IPS-18c (cell line): ENCODE measurements around the gene PPP6R1.
A peak's percentile ranks its signal among the peaks of the same experiment; 100 is the strongest.

Experiments
- H3K4me3 ChIP-seq: 2 replicates; pipeline ENCODE4 v1.7.0; 2013; ENCODE audit warnings: low read depth, mild to moderate bottlenecking, low read length, moderate library complexity; ENCODE audit not compliant: insufficient read depth
- H3K9me3 ChIP-seq: one replicate; pipeline ENCODE4 v1.6.1; 2013; ENCODE audit warnings: mild to moderate bottlenecking, low read length, moderate library complexity; ENCODE audit not compliant: control insufficient read depth, insufficient read depth

PPP6R1 gene

DNA sequence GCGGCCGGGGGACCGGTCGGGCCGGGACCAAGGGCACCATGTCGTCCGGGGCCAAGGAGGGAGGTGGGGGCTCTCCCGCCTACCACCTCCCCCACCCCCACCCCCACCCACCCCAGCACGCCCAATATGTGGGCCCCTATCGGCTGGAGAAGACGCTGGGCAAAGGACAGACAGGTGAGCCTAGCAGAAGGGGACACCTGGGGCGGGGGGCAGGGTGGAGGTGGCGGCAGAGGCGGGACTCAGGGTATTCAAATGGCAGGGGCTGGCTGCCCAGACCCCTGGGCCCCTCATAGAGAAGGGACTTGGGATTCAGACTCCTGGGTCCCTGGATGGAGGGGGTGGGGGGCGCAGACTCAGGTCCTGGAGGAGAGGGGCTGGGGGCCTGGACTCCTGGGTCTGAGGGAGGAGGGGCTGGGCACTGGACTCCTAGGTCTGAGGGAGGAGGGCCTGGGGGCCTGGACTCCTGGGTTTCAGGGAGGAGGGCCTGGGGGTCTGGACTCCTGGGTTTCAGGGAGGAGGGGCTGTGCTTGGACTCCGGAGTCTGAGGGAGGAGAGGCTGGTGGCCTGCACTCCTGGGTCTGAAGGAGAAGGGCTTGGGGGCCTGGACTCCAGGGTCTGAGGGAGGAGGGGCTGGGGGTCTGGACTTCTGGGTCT is 25.7 kb upstream of the PPP6R1 start:
- H3K4me3 ChIP-seq, result peak overlapping the region; percentile 49
- no peaks in the 10 kb centered on the region for H3K9me3 ChIP-seq

DNA sequence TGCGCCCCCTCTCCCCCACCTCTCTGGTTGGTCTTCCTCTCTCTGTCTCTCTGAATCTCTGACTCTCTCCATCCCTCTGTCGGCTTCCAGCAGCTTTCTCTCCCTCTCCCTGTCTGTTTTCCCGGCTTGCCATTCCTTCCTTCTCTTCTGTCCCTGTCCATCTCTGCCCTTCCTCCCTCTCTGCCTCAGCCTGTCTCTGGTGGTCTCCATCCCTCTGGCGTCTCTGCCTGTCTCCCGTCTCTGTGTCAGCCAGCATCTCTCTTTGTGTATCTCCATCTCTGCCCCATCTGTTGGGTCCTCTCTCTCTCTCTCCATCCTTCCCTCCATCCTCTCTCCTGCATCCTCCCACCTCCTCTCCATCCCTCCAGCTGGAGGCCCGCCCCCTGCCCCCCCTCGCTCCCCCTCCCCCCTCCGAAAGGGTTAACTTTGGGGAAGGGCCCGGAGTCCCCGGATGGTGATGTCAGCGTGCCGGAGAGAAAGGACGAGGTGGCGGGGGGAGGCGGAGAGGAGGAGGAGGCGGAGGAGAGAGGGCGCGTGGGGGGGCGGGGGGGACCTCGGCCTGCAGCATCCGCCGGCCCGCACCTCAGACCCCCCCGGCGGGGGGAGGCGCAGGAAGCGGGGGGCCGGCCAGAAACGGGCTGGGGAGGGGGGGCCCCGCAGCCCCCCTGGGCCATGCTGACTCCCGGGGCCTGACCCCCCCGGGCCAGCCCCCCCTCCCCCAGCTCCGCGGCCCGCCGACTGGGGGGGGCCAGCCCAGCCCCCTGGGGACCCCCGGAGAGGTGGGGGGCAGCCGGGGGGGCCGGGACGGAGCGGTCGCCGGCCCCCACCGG is 24.9 kb upstream of the PPP6R1 start, which contains the start of gene BRSK1:
TSS of gene BRSK1 (plus strand) at position 450 of the 830 bp plus-strand sequence. CDS start 446 bp downstream, outside the sequence.
- no peaks in the 10 kb centered on the region for H3K9me3 ChIP-seq
- H3K4me3 ChIP-seq, result peak within 1 kb of the TSS; percentile 49

DNA sequence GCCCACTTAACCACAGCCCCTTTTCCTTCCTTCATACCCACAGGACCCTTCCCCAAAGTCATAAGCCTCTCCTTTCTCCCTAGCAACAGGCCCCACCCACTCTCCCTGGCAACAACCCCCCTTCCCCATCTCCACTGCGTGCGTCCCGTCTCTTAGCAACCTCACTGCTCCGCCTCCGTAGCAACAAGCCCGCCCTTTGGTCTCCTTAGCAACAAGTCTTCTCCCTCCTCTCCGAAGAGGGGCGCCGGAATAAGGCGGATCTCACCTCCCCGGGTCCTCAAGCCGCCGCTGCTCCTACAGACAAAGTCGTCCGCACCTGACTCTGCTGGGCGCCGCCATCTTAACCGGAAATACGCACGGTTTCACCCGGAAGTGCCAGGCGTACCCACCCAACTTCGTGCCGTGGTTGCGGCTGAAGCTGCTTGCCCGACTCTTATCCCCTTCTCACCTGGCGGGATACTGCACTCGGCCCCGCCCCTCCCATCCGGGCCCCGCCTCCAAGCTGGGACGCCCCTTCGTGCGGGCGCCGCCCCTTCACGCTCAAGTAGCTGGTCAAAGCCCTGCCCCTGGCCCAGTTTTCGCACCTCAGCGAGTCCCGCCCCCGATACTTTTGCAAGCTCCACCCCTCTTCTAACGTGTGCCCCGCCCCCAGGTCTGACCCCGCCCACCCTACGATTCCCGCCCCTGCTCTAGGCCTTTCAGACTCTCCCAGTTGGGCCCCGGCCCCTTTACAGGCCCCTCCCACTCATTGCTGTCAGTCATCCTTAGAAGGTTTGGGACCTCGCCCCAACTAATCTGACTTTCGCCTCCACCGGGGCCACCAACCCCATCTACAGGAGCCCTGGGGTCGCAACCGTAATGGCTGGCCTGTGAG is 21.2 kb upstream of the PPP6R1 start, which contains the start of gene HSPBP1:
TSS of gene HSPBP1 (minus strand) at position 341 of the 874 bp plus-strand sequence. CDS start 502 bp downstream, outside the sequence.
- peak within 1 kb of the TSS; percentile 77 for H3K4me3 ChIP-seq

DNA sequence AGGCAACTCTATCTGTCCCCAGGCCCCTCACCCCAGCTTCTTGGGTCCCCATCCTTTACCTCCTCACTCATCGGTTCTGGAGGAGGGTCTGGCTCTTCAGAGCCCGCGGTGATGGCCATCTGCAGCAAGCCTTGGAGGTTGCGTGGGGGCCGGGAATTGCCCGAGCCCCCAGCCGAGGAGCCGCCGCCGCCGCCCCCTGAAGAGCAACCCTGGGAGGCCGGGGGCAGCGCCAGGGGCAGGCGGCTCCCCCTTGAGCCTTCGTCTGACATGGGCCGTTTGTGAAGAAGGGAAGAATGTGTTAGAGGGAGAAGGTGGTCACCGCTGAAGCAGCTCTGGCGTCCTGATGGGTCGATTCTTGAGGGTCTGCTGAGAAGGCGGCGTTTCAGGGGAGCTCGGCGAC is 20.5 kb upstream of the PPP6R1 start:
- H3K4me3 ChIP-seq, result peak overlapping the region; percentile 77
- H3K9me3 ChIP-seq, result no peaks in the 10 kb centered on the region

More for the DNA sequence above, 21.2 kb upstream of the PPP6R1 start, which contains the start of gene HSPBP1:
- no peaks in the 10 kb centered on the region for H3K9me3 ChIP-seq

DNA sequence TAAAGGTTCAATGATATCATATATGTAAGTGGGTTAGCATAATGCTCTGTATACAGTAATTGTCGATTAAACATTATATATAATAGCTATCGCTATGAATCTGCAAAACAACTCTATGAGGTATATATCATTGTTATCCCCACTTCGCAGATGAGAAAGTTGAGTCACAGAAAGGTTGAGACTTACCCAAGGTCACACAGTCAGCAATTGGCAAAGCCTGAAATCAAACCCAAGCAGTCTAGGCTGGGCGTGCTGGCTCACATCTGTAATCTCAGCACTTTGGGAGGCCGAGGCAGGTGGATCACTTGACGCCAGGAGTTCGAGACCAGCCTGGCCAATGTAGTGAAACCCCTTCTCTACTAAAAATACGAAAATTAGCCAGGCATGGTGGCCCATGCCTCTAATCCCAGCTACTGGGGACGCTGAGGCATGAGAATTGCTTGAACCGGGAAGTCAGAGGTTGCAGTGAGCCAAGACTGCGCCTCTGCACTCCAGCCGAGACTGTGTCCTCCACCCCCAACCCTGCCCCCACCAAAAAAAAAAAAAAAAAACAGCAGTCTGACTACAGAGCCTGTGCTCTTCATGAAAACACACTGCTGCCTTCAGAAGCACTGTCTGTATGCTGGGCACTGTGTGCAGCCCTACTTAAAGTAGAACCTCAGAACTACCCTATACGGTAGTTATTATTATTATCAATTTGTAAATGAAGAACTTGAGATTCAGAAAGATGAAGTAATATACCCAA is 19.7 kb upstream of the PPP6R1 start:
- peak overlapping the region; percentile 77; the same call in 1 of the 2 replicates for H3K4me3 ChIP-seq

DNA sequence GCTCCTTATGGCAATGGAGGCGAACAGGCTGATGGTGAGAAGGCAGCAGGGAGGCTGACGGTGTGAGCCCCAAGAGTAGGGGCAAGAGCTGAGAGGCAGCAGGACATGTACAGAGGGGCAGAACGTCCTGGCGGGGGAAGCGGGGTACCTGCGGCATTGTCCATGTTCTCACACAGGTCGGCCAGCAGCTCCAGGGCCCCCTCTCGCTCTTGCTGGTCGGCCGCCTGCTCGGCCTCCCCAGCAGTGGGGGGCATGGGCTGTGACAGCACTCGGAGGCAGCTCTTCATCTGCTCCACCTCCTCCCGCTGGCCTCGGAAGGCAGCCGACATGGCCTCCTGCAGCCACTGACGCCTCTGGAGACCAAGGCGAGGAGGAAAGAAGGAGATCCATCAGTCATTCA is 18.7 kb upstream of the PPP6R1 start:
- Histone ChIP-seq H3K9me3 (no peaks in the 10 kb centered on the region), H3K4me3 (no peak overlapping the region)

More for the DNA sequence above, 19.7 kb upstream of the PPP6R1 start:
- H3K9me3 ChIP-seq, result no peaks in the 10 kb centered on the region

DNA sequence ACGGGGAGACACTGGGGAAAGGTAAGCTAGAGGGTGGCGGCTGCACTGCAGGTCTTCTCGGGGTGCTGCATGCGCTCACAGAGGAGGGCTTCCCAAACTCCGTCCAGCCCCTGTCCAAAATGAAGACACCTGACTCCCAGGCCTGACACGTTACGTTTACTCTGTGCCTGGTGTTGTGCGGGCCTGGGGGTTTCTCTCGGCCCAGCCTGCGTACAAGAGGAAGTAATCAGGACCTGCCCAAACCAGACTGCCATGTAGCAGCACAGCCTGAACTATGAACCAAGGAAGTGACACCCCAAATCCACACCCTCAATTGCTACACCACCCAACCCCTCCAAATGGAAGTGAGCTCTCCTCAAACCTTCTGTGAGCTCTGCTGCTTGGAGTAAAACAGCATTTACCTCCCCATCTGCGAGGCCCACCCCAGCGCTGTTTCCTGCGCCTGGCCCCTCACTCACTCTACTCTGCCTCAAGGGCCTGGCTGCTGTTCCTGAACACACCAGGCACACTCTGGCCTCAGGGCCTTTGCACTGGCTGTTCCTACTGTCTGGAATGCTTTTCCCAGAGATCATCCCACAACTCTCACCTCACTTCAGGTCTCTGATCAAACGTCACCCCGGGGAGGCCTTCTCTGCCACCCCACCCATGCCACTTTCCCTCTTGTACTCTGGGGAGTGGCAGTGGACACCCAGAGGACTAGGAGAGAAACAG is 18.1 kb upstream of the PPP6R1 start:
- Histone ChIP-seq H3K9me3 (no peaks in the 10 kb centered on the region), H3K4me3 (no peak overlapping the region)

DNA sequence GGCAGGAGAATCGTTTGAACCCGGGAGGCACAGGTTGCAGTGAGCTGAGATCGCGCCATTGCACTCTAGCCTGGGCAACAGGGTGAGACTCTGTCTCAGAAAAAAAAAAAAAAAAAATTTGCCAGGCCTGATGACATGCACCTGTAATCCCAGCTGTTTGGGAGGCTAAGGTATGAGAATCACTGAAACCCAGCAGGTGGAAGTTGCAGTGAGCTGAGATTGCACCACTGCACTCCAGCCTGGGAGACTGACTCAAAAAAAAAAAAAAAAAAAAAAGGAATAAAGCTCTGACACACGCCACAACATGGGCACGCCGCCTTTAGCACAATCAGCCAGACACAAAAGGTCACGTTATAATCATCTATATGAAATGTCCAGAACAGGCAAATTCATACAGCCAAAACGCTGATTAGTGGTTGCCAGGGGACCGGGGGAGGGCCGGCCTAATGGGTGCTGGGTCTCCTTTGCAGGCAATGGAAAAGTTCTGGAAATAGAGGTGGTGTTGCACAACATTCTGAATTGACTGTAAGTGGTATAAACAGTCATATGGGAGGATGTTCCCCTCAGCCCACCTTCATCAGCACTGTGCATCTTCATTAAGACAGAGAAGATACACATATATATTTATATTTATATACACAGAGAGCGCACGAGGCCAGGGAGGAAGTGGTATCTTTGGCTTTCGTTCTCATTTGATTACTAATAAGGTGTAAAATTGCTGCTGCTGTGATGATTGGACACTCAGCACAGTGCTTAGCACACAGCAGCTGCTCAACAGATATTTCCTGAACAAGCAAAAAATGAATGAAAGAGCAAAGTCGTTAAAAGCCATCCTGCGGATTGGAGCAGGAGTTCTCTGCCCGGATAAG is 17.3 kb upstream of the PPP6R1 start:
- Histone ChIP-seq H3K4me3 (no peak overlapping the region), H3K9me3 (no peaks in the 10 kb centered on the region)

DNA sequence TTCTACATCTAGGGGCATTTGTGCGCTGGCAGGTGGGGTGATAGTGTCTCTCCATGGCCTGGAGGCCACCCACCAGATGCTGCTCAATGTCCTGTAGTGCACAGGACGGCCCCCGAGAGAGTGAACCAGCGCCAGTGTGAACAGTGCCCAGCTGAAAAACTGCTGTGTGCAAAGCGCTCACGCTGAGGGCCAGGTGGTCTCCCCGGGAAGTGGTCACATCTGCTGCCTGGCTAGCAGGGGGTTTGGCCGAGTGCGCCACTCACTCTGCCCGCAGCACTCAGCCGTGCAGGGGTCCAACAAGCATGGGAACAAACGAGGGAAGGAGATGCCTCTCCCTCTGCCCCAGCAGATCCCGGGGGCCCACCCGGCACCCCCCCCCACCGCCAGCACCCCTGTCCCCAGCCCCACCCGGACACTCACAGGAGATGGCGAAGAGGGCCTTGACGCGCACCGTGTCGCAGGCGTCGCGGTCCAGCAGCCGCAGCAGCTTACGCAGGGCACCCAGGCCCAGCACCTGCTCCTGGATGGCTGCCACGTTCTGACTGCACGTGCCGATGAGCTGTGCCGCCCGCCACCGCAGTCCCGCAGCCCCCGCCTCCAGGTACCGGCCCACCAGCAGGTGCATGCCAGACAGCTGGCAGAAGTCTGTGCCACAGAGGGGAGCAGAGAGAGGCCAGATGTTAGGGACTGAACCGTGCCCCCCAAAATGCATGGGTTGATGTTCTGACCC is 15.3 kb upstream of the PPP6R1 start:
- Histone ChIP-seq H3K9me3 (no peaks in the 10 kb centered on the region), H3K4me3 (no peak overlapping the region)

DNA sequence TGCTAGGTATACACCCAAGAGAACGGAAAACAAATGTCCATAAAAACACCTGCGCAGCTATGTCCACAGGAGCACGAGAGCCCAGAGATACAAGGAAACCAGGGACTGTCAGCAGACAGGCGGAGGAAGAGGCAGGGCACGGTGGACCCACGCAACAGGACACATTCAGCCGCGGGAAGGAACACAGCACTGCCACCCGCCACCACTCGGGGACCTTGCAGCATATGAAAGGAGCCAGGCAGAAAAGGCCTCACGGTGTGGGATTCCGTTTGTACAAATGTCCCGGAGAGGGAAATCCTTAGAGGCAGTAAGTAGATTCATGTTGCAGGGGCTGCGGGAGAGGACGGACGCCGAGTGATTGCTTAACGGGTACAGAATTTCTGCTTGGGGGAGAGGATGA is 13.3 kb upstream of the PPP6R1 start:
- Histone ChIP-seq H3K4me3 (no peak overlapping the region), H3K9me3 (peaks cover 2% of the 10 kb centered on the region)

DNA sequence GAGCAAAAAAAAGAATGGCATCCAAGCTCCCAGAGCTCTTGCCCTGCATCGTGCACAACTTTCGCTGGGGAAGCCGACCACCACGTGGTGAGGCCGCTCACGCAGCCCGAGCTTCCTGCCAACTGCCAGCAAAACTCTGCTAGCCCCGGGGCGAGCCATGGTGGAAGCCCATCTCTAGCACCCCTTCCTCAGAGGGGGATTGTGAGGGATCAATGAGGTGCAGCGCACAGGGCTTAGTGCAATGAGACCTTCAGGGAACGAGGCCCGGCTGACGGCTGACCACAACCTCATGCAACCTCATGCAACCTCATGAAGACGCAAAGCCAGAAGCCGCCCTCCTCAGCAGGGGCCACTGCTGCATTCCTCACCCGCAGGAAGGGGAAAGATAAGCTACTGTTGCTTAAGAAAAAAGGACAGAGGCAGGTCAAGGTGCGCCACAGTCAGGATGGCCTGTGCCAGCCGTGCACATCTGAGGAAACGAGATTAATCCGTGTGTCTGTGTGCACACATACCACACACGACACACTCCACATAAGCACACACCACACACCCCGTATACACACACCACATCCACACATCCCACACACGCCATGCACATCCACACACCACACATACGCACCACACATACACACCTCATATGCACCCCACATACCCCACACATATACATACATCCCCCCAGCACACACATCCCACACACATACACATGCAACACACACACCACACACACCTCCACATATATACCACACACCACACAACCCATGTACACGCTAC is 11.5 kb upstream of the PPP6R1 start:
- no peak overlapping the region for H3K4me3 ChIP-seq
- H3K9me3 ChIP-seq, result peaks cover 2% of the 10 kb centered on the region

DNA sequence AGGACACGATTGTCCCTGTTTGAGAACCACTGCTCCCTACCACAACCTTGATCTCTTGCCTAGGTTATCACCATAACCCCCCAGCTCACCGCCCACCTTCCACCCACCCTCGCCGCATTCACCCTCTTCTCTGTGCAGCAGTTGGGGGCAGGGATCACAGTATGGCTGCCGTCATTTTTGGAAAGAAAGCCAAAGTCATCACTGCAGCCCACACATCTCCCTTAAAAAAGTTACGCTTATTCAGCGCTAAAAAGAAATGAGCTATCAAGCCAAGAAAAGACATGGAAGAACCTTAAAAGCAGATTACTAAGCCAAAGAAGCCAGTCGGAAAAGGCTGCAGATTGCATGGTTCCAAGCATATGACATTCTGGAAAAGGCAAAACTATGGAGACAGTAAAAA is 10.5 kb upstream of the PPP6R1 start:
- H3K9me3 ChIP-seq, result peaks cover 2% of the 10 kb centered on the region
- H3K4me3 ChIP-seq, result no peak overlapping the region

DNA sequence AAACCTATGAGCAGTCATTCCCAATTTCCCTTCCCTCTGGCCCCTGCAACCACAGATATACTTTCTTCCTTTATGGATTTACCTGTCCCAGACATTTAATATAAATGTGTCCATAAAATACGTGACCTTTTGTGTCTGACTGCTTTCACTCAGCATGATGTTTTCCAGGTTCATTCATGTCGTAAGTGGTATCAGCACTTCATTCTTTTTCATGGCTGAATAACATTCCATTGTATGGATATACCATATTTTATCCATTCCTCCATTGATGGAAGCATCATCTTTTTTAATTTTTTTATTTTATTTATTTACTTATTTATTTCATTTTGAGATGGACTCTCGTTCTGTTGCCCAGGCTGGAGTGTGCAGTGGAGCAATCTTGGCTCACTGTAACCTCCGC is 8.0 kb upstream of the PPP6R1 start:
- no peak overlapping the region for H3K4me3 ChIP-seq
- peaks cover 2% of the 10 kb centered on the region for H3K9me3 ChIP-seq

DNA sequence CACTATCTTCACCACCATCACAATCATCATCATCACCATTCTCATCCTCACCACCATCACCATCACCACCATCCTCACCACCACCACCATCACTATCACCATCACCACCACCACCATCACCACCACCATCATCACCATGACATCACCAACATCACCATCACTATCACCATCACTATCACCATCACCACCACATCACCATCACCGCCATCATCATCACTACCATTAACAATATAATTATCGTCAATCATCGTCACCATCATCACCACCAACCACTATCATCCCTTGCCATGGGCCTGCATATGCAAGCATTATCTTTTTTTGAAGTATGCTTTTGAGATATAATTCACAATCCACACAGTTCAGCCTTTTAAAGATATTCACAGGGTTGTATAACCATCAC is 7.6 kb upstream of the PPP6R1 start:
- peaks cover 2% of the 10 kb centered on the region for H3K9me3 ChIP-seq
- no peak overlapping the region for H3K4me3 ChIP-seq
